ENCODE data around the gene GAS7.

- TF ChIP-seq FOXA1 (IDR thresholded peaks at IDR 0.05) = no peak
- TF ChIP-seq, protein P1, sequence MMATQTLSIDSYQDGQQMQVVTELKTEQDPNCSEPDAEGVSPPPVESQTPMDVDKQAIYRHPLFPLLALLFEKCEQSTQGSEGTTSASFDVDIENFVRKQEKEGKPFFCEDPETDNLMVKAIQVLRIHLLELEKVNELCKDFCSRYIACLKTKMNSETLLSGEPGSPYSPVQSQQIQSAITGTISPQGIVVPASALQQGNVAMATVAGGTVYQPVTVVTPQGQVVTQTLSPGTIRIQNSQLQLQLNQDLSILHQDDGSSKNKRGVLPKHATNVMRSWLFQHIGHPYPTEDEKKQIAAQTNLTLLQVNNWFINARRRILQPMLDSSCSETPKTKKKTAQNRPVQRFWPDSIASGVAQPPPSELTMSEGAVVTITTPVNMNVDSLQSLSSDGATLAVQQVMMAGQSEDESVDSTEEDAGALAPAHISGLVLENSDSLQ (IDR thresholded peaks at IDR 0.05) = no peak
- TF ChIP-seq BHLHE40 (IDR thresholded peaks at IDR 0.05; ENCODE audit: borderline replicate concordance) = no peak
- no peak for TF ChIP-seq ZNF384 (IDR thresholded peaks at IDR 0.05)
- TF ChIP-seq NFRKB (IDR thresholded peaks at IDR 0.05) = no peak
- no peak for TF ChIP-seq SUZ12 (IDR thresholded peaks at IDR 0.05)
- no peak for TF ChIP-seq FOXM1 (IDR thresholded peaks at IDR 0.05; ENCODE audit: borderline replicate concordance)
- no peak for TF ChIP-seq SP1 (IDR thresholded peaks at IDR 0.05)
- no peak for TF ChIP-seq CTBP1 (IDR thresholded peaks at IDR 0.05; ENCODE audit: borderline replicate concordance)
Observed at GRCh38 chr17:9917801-9918200, 280.6 kb downstream of the GAS7 start.
